H9 (cell line): ENCODE measurements around the gene FBXO34. TPM values are rescaled to one million over a fixed set of nuclear protein-coding genes. Genes with fewer than 3 reads are reported as not detected.

ENCODE experiments used
- DNase-seq: peaks from one replicate; pipeline ENCODE4 v3.0.0-alpha.2; 2017
- H2AFZ ChIP-seq: one replicate; pipeline ENCODE4 v1.6.1; 2013; ENCODE audit warnings: mild to moderate bottlenecking, low read length, control low read depth, moderate library complexity
- H2AK5ac ChIP-seq: 2 replicates; pipeline ENCODE4 v1.6.1; 2013; ENCODE audit warnings: low read length, control low read depth, mixed read lengths; ENCODE audit not compliant: insufficient read length
- H2BK120ac ChIP-seq: one replicate; pipeline ENCODE4 v1.6.1; 2013; ENCODE audit warnings: low read depth, mild to moderate bottlenecking, low read length, control low read depth, inconsistent platforms; ENCODE audit not compliant: poor library complexity, severe bottlenecking
- H2BK12ac ChIP-seq: 2 replicates; pipeline ENCODE4 v1.6.1; 2013; ENCODE audit warnings: low read length, control low read depth, mixed read lengths, low read depth; ENCODE audit not compliant: insufficient read length
- H2BK15ac ChIP-seq: 2 replicates; pipeline ENCODE4 v1.6.1; 2013; ENCODE audit warnings: low read depth, low read length, control low read depth
- H2BK20ac ChIP-seq: one replicate; pipeline ENCODE4 v1.6.1; 2013; ENCODE audit warnings: low read depth, mild to moderate bottlenecking, low read length, control low read depth, inconsistent platforms; ENCODE audit not compliant: poor library complexity, severe bottlenecking
- H2BK5ac ChIP-seq: 2 replicates; pipeline ENCODE4 v1.6.1; 2013; ENCODE audit warnings: low read length, control low read depth, mixed read lengths; ENCODE audit not compliant: insufficient read length
- H3K14ac ChIP-seq: 2 replicates; pipeline ENCODE4 v1.6.1; 2013; ENCODE audit warnings: low read length, control low read depth; ENCODE audit not compliant: insufficient read depth
- H3K18ac ChIP-seq: 2 replicates; pipeline ENCODE4 v1.6.1; 2013; ENCODE audit warnings: low read depth, mild to moderate bottlenecking, mixed read lengths, low read length, control low read depth; ENCODE audit not compliant: insufficient read length
- H3K23ac ChIP-seq: 2 replicates; pipeline ENCODE4 v1.6.1; 2013; ENCODE audit warnings: low read length, control low read depth, mixed read lengths, low read depth; ENCODE audit not compliant: insufficient read length
- H3K23me2 ChIP-seq: 2 replicates; pipeline ENCODE4 v1.6.1; 2013; ENCODE audit warnings: low read depth, mild to moderate bottlenecking, mixed read lengths, low read length, control low read depth; ENCODE audit not compliant: insufficient read length, poor library complexity, severe bottlenecking
- H3K27ac ChIP-seq: 2 replicates; pipeline ENCODE4 v1.5.1; 2013; ENCODE audit warnings: low read length, control low read depth, mixed read lengths, low read depth; ENCODE audit not compliant: insufficient read length
- H3K27me3 ChIP-seq: 2 replicates; pipeline ENCODE4 v1.6.1; 2013; ENCODE audit warnings: low read length, control low read depth, inconsistent platforms; ENCODE audit not compliant: insufficient read depth
- H3K4ac ChIP-seq: 2 replicates; pipeline ENCODE4 v1.6.1; 2013; ENCODE audit warnings: low read depth, mild to moderate bottlenecking, control low read depth, inconsistent platforms, low read length, moderate library complexity
- H3K4me1 ChIP-seq: 2 replicates; pipeline ENCODE4 v1.6.1; 2013; ENCODE audit warnings: low read length, control low read depth, inconsistent platforms; ENCODE audit not compliant: insufficient read depth
- H3K4me2 ChIP-seq: 2 replicates; pipeline ENCODE4 v1.6.1; 2013; ENCODE audit warnings: low read length, control low read depth, mixed read lengths; ENCODE audit not compliant: insufficient read length, insufficient read depth
- H3K56ac ChIP-seq: 2 replicates; pipeline ENCODE4 v1.6.1; 2013; ENCODE audit warnings: low read depth, mild to moderate bottlenecking, mixed read lengths, low read length, control low read depth; ENCODE audit not compliant: insufficient read length
- H3K79me1 ChIP-seq: 2 replicates; pipeline ENCODE4 v1.6.1; 2013; ENCODE audit warnings: low read depth, mild to moderate bottlenecking, moderate library complexity, low read length, control low read depth, inconsistent platforms; ENCODE audit not compliant: insufficient read depth, poor library complexity, severe bottlenecking
- H3K79me2 ChIP-seq: 2 replicates; pipeline ENCODE4 v1.6.1; 2013; ENCODE audit warnings: low read length, control low read depth, inconsistent platforms; ENCODE audit not compliant: insufficient read depth
- H3K9ac ChIP-seq: 2 replicates; pipeline ENCODE4 v1.6.1; 2013; ENCODE audit warnings: low read length, control low read depth, mixed read lengths; ENCODE audit not compliant: insufficient read length; ENCODE audit errors: extremely low read depth
- H3K9me3 ChIP-seq: one replicate; pipeline ENCODE4 v1.6.1; 2013; ENCODE audit warnings: low read depth, low read length, inconsistent platforms; ENCODE audit not compliant: control insufficient read depth
- H3T11ph ChIP-seq: one replicate; pipeline ENCODE4 v1.6.1; 2013; ENCODE audit warnings: mild to moderate bottlenecking, low read length, control low read depth, inconsistent platforms
- H4K20me1 ChIP-seq: one replicate; pipeline ENCODE4 v1.6.1; 2013; ENCODE audit not compliant: control insufficient read depth, insufficient read length, insufficient read depth
- H4K5ac ChIP-seq: 2 replicates; pipeline ENCODE4 v1.6.1; 2013; ENCODE audit warnings: low read depth, mild to moderate bottlenecking, mixed read lengths, low read length, control low read depth; ENCODE audit not compliant: insufficient read length
- H4K8ac ChIP-seq: replicated peaks from 2 replicates; pipeline ENCODE4 v1.6.1; 2013; ENCODE audit warnings: low read length, control low read depth, mixed read lengths, low read depth; ENCODE audit not compliant: insufficient read length
- H4K91ac ChIP-seq: 2 replicates; pipeline ENCODE4 v1.6.1; 2013; ENCODE audit warnings: low read depth, mild to moderate bottlenecking, moderate library complexity, mixed read lengths, low read length, control low read depth; ENCODE audit not compliant: insufficient read length
- H3K27ac Mint-ChIP-seq, 3 experiments: 2 replicates in 2 of 3; 3 replicates in 1 of 3; pipeline ENCODE4 v1.8.0; 2020 to 2021; ENCODE audit warnings: mixed read lengths in 3 of 3, mild to moderate bottlenecking in 1 of 3, moderate library complexity in 1 of 3
- H3K27me3 Mint-ChIP-seq: 2 replicates; pipeline ENCODE4 v1.8.0; 2021; ENCODE audit warnings: low read depth, mild to moderate bottlenecking, moderate library complexity, mixed read lengths
- H3K36me3 Mint-ChIP-seq, 3 experiments: 2 replicates in 2 of 3; 3 replicates in 1 of 3; pipeline ENCODE4 v1.8.0; 2020 to 2021; ENCODE audit warnings: low read depth in 3 of 3, mixed read lengths in 3 of 3; ENCODE audit not compliant: insufficient read depth in 1 of 3
- H3K4me1 Mint-ChIP-seq, 2 experiments: 2 replicates each; pipeline ENCODE4 v1.8.0; 2020; ENCODE audit warnings: mixed read lengths in 2 of 2
- H3K4me3 Mint-ChIP-seq, 2 experiments: 2 replicates in 1 of 2; 3 replicates in 1 of 2; pipeline ENCODE4 v1.8.0; 2020 to 2021; ENCODE audit warnings: mild to moderate bottlenecking in 2 of 2, mixed read lengths in 2 of 2, moderate library complexity in 1 of 2
- H3K9me3 Mint-ChIP-seq, 2 experiments: 2 replicates in 1 of 2; 3 replicates in 1 of 2; pipeline ENCODE4 v1.8.0; 2020; ENCODE audit warnings: mild to moderate bottlenecking in 2 of 2, mixed read lengths in 2 of 2, moderate library complexity in 1 of 2
- WGBS: extraction: QIAGEN DNeasy Blood & Tissue Kit; methylation state at CpG from one replicate; pipeline ENCODE4 v1.1.7; 2013; ENCODE audit warnings: missing lambda C conversion rate, low lambda C conversion rate, mixed read lengths; ENCODE audit not compliant: insufficient read length; ENCODE audit errors: extremely low coverage; 5-methylcytosine and 5-hydroxymethylcytosine counted together
- total RNA-seq: library from RNA; stranded (reverse); gene quantifications from 2 replicates; pipeline ENCODE4 v1.2.1, GENCODE V29; 2021
- TF ChIP-seq, protein P1 (sequence below): fragments of 200-600 bp; sonication (generic); conservative IDR thresholded peaks from 3 replicates; pipeline ENCODE4 v1.8.0; 2021; ENCODE audit warnings: antibody characterized with exemption, mild to moderate bottlenecking

The FBXO34 gene
- total RNA-seq, 1 experiment from 2014 or later = 12.0 TPM

DNA sequence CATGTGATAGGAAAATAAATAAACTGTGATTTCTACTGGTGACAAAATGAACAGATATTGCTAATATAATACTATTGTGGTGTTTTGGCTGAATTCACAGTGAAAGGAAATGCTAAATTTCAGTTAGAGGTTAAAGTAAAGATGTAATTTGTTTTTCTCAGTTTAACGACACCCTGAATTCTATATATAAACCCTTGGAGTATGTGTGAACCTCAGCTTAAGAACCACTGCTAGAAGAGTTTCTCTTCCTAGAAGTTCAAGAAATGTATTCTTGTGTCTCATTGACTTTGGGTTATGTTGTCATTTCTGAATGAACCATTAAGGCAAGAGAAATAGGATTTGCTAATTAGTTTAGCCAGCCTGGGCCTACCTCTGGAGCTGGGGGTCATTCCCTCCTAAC lies 8.2 kb downstream of the FBXO34 start:
- Histone ChIP-seq H2BK120ac (no peak overlapping the region), H2BK20ac (no peak overlapping the region), H2BK15ac (no peak overlapping the region), H2AFZ (no peak overlapping the region), H3K56ac (no peak overlapping the region), H4K20me1 (no peaks in the 10 kb centered on the region), H4K91ac (no peak overlapping the region), H3K4ac (no peak overlapping the region), H2BK12ac (no peak overlapping the region), H3K27me3 (no peaks in the 10 kb centered on the region), H3K23me2 (no peaks in the 10 kb centered on the region), H3K4me2 (no peak overlapping the region), H3K79me1 (peaks cover 3% of the 10 kb centered on the region), H2AK5ac (no peak overlapping the region), H4K5ac (no peak overlapping the region), H3K9ac (no peak overlapping the region), H4K8ac (no peak overlapping the region), H2BK5ac (no peak overlapping the region), H3K14ac (no peak overlapping the region), H3T11ph (no peak overlapping the region), H3K79me2 (peaks cover 5% of the 10 kb centered on the region; the same call in 1 of the 2 replicates), H3K23ac (no peak overlapping the region), H3K18ac (no peak overlapping the region), H3K4me1 (no peaks in the 10 kb centered on the region), H3K27ac (no peak overlapping the region), H3K9me3 (no peaks in the 10 kb centered on the region)
- WGBS = no CpG with 5 or more reads among the region's 1 CpG
- no peak for DNase-seq
- TF ChIP-seq, protein P1, sequence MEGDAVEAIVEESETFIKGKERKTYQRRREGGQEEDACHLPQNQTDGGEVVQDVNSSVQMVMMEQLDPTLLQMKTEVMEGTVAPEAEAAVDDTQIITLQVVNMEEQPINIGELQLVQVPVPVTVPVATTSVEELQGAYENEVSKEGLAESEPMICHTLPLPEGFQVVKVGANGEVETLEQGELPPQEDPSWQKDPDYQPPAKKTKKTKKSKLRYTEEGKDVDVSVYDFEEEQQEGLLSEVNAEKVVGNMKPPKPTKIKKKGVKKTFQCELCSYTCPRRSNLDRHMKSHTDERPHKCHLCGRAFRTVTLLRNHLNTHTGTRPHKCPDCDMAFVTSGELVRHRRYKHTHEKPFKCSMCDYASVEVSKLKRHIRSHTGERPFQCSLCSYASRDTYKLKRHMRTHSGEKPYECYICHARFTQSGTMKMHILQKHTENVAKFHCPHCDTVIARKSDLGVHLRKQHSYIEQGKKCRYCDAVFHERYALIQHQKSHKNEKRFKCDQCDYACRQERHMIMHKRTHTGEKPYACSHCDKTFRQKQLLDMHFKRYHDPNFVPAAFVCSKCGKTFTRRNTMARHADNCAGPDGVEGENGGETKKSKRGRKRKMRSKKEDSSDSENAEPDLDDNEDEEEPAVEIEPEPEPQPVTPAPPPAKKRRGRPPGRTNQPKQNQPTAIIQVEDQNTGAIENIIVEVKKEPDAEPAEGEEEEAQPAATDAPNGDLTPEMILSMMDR = no peak
- Mint-ChIP-seq H3K27ac (no peak overlapping the region; a peak in 2 of 7 replicates), H3K4me1 (peaks cover 0 to 5% of the 10 kb centered on the region in 2 experiments; a peak in 1 of 4 replicates), H3K9me3 (peaks cover 0 to 4% of the 10 kb centered on the region in 2 experiments; a peak in 1 of 5 replicates), H3K36me3 (peaks cover 2 to 3% (median 2%) of the 10 kb centered on the region in 3 experiments; a peak in 6 of 7 replicates), H3K27me3 (no peaks in the 10 kb centered on the region), H3K4me3 (no peak overlapping the region)
